Stimulated activated naive CD8-positive, alpha-beta T cell treated with anti-CD3 and anti-CD28 coated beads, Interleukin-15, Interleukin-2, amounts not matched to agents 100 ng/mL and 50 ng/mL, for 24 hours (primary cell): ENCODE measurements around the gene BCO1.

Source experiments
- H3K27ac Mint-ChIP-seq: one replicate; pipeline ENCODE4 v1.8.0; 2021; ENCODE audit warnings: mild to moderate bottlenecking, mixed read lengths
- H3K27me3 Mint-ChIP-seq: one replicate; pipeline ENCODE4 v1.8.0; 2021; ENCODE audit warnings: mixed read lengths
- H3K36me3 Mint-ChIP-seq: one replicate; pipeline ENCODE4 v1.8.0; 2021; ENCODE audit warnings: low read depth, mixed read lengths
- H3K4me1 Mint-ChIP-seq: one replicate; pipeline ENCODE4 v1.8.0; 2021; ENCODE audit warnings: low read depth, mixed read lengths
- H3K4me3 Mint-ChIP-seq: one replicate; pipeline ENCODE4 v1.8.0; 2021; ENCODE audit warnings: mild to moderate bottlenecking, mixed read lengths
- H3K9me3 Mint-ChIP-seq: one replicate; pipeline ENCODE4 v1.8.0; 2021; ENCODE audit warnings: mixed read lengths

The BCO1 gene

GRCh38 chr16:81337097-81337496 is 98.6 kb downstream of the BCO1 start:
- Mint-ChIP-seq H3K4me1 (peaks cover 19% of the 10 kb centered on the region), H3K27me3 (no peaks in the 10 kb centered on the region), H3K36me3 (peaks cover 18% of the 10 kb centered on the region), H3K27ac (no peak overlapping the region), H3K4me3 (no peak overlapping the region), H3K9me3 (peaks cover 16% of the 10 kb centered on the region)
